Thoracic aorta (tissue), 2 donors: Measurements from ENCODE around the gene ETS2. TPM values are rescaled to one million over a fixed set of nuclear protein-coding genes. Genes with fewer than 3 reads are reported as not detected.

Source experiments
- ATAC-seq: fragments of 150-250 bp; one replicate; pipeline ENCODE4 v1.8.0; 2017; ENCODE audit warnings: low read depth; ENCODE audit not compliant: insufficient number of reproducible peaks, low FRiP score
- DNase-seq: peaks from one replicate; pipeline ENCODE4 v3.0.0-alpha.2; 2020; ENCODE audit warnings: low spot score
- H3K27ac ChIP-seq, 2 donors: fragments of 200-600 bp; sonication (generic); 1 replicate in 1 of 2; 2 replicates in 1 of 2; pipeline ENCODE4 v1.5.1; 2016; ENCODE audit warnings: mild to moderate bottlenecking in 2 of 2, moderate library complexity in 2 of 2
- H3K27me3 ChIP-seq: fragments of 200-600 bp; sonication (generic); replicated peaks from 2 replicates; pipeline ENCODE4 v1.6.0; 2016; ENCODE audit warnings: mild to moderate bottlenecking; ENCODE audit not compliant: insufficient read depth
- H3K36me3 ChIP-seq: fragments of 200-600 bp; sonication (generic); one replicate; pipeline ENCODE4 v1.5.1; 2016
- H3K4me1 ChIP-seq, 2 donors: fragments of 200-600 bp; sonication (generic); 1 replicate in 1 of 2; 2 replicates in 1 of 2; pipeline versions ENCODE4 v1.5.1 to v1.6.0; 2016; ENCODE audit warnings: low read depth in 2 of 2, mild to moderate bottlenecking in 1 of 2; ENCODE audit not compliant: control insufficient read depth in 1 of 2
- H3K4me3 ChIP-seq: fragments of 200-600 bp; sonication (generic); 2 replicates; pipeline ENCODE4 v1.5.1; 2016; ENCODE audit warnings: mild to moderate bottlenecking
- H3K9me3 ChIP-seq: fragments of 200-600 bp; sonication (generic); 2 replicates; pipeline ENCODE4 v1.5.1; 2016
- CTCF ChIP-seq: fragments of 200-600 bp; sonication (generic); IDR thresholded peaks from one replicate; pipeline ENCODE4 v1.5.1; 2019; ENCODE audit warnings: antibody characterized with exemption
- total RNA-seq, 2 donors: library from RNA; depleted of rRNA; stranded (reverse); fragments of >200 nt; gene quantifications; one replicate each; pipeline versions ENCODE4 v1.1.0 to v1.2.3, GENCODE V29; 2016

ETS2 gene
- total RNA-seq, 2 donors from 2014 or later, result 120 to 226 TPM

DNA sequence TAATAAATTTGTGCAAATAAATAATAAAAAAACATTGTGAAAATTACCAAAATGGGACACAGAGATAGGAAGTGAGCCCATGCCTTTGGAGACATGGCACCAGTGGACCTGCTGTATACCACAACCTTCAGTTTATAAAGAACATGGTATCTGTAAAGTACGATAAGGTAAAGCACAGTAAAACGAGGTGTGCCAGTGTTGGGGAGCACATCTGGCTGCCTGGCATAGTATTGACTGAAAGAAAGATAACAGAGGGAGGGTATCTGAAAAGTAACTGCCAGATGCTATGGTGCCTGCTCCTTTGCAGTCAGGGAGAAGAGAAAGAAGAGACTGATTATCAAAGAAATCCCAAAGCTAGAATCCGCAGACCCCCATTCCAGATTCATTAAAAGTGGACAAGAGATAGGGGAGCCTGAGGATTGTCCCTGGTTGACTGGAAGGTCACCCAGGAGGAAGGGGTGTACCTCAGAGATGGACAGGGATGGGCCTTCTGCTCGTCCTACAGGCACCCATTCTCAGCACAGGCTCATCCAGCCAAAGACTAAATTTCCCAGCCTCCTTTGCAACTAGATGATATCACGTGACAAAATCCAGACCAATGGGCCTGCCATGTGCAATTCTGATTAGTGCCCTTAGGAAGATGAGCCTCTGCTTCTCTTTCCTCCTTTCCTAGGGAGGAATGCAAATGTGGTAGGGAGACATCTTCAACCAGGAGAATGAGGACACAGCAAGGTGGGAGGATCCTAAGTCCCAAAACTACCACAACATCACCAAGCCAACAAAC, 12.9 kb upstream of the ETS2 start:
- no peak for TF ChIP-seq CTCF
- no peak overlapping the region for H3K4me3 ChIP-seq
- ATAC-seq (no peak), DNase-seq (no peak)
- no peaks in the 10 kb centered on the region for H3K36me3 ChIP-seq
- peaks cover 0 to 5% of the 10 kb centered on the region in 2 donors for H3K4me1 ChIP-seq
- H3K27me3 ChIP-seq, result no peaks in the 10 kb centered on the region
- no peak overlapping the region for H3K27ac ChIP-seq
- H3K9me3 ChIP-seq, result no peaks in the 10 kb centered on the region

GRCh38 chr21:38793926-38794713, 11.6 kb upstream of the ETS2 start:
- Histone ChIP-seq H3K9me3 (no peaks in the 10 kb centered on the region), H3K4me1 (peaks cover 0 to 5% of the 10 kb centered on the region in 2 donors), H3K36me3 (no peaks in the 10 kb centered on the region), H3K27ac (no peak overlapping the region), H3K4me3 (no peak overlapping the region), H3K27me3 (no peaks in the 10 kb centered on the region)
- ATAC-seq (no peak), DNase-seq (no peak)
- no peak for TF ChIP-seq CTCF

DNA sequence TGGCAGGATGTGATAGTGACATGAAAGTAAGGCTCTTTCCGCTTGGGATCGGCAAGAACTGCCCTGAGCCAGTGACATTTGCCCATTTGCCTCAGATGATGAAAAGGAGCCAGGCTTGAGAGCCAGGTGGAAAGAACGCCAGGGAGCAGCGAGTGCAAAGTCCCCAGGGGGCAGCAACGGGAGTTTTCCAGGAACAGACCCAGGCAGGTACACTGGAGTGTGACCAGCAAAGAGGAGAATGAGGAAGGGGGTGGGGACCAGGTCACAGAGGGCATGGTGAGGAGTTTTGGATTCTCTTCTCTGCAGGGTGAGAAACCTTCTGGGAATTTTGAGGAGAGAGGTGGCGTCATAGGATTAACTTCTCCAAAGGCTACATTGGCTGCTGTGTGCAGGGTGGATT, 10.8 kb upstream of the ETS2 start:
- TF ChIP-seq CTCF, result no peak
- Histone ChIP-seq H3K36me3 (no peaks in the 10 kb centered on the region), H3K4me1 (peaks cover 0 to 5% of the 10 kb centered on the region in 2 donors), H3K27ac (no peak overlapping the region), H3K9me3 (no peaks in the 10 kb centered on the region), H3K27me3 (no peaks in the 10 kb centered on the region), H3K4me3 (no peak overlapping the region)
- ATAC-seq (no peak), DNase-seq (no peak)

DNA sequence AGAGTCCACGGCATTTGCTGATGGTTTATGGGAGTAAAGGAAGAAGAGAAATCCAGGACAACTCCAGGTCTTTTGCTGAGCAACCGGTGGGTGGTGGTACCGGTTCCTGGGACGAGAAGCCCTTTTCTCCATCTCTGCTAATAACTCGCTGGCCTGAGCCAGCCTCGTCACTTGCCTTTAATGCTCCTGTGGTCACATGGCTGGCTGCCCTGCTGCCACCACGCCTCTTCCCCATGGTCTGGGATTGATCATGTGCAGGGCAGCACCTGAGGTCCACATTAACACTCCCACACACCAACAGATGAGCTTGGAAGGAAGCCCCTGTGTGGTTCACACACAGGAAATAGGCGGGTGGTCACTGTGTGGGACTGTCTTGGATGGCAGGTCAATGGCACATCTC, 10.3 kb upstream of the ETS2 start:
- no peak for TF ChIP-seq CTCF
- Histone ChIP-seq H3K9me3 (no peaks in the 10 kb centered on the region), H3K27me3 (no peaks in the 10 kb centered on the region), H3K27ac (no peak overlapping the region), H3K4me3 (no peak overlapping the region), H3K36me3 (no peaks in the 10 kb centered on the region), H3K4me1 (peaks cover 0 to 5% of the 10 kb centered on the region in 2 donors)
- DNase-seq (no peak), ATAC-seq (no peak)

DNA sequence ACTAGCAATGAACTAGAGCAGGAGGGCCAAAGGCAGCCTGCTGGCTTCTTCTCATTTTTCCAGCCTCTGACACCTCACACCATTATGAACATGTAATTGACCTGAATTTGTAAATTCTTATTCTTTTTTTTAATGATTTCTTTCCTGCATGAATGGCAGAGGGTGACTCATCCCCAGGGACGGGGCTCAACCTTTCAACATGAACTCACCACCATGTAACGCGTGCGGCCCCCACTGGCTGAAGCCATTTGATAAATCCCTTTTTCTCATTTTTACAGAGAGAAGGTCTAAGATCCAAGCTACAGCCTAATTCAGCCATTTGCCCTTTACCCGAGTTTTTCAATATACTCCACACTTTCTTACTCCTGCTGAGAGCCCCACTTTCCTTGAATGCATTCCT, 9.3 kb upstream of the ETS2 start:
- Histone ChIP-seq H3K4me1 (peaks cover 0 to 5% of the 10 kb centered on the region in 2 donors), H3K27ac (no peak overlapping the region), H3K4me3 (no peak overlapping the region), H3K9me3 (no peaks in the 10 kb centered on the region), H3K36me3 (no peaks in the 10 kb centered on the region), H3K27me3 (no peaks in the 10 kb centered on the region)
- TF ChIP-seq CTCF, result no peak
- DNase-seq, result no peak
- no peak for ATAC-seq
